Transverse colon (tissue), 4 donors: ENCODE data around the gene PRPF6.

Experiments
- CTCF ChIP-seq, 5 experiments: fragments of 200-600 bp in 3 of 5; fragments of 450-650 bp in 2 of 5; sonication (generic) in 3 of 5; IDR thresholded peaks; 1 replicate in 2 of 5; 2 replicates in 3 of 5; pipeline ENCODE4 v1.5.1; 2016 to 2017; ENCODE audit warnings: antibody characterized with exemption in 5 of 5, inconsistent platforms in 3 of 5, mild to moderate bottlenecking in 2 of 5, moderate library complexity in 1 of 5
- POLR2A ChIP-seq: fragments of 450-650 bp; IDR thresholded peaks from one replicate; pipeline ENCODE4 v1.6.1; 2016; ENCODE audit warnings: antibody characterized with exemption, mild to moderate bottlenecking, moderate library complexity
- POLR2AphosphoS5 ChIP-seq, 3 donors: sonication (generic); formaldehyde crosslinking; IDR thresholded peaks; one replicate each; pipeline ENCODE4 v1.6.1; 2016; ENCODE audit warnings: antibody characterized with exemption in 3 of 3

- TF ChIP-seq CTCF (IDR thresholded peaks at IDR 0.05) = no peak
- TF ChIP-seq POLR2A = no peak
- TF ChIP-seq POLR2AphosphoS5 (IDR thresholded peaks at IDR 0.05) = no peak
Measured at GRCh38 chr20:64025101-64025825, 44.3 kb downstream of the PRPF6 start.
